Astrocyte (in vitro differentiated cells and primary cell): ENCODE results near the gene FAM98C. TPM values are rescaled to one million over a fixed set of nuclear protein-coding genes. Genes with fewer than 3 reads are reported as not detected.

Source experiments
- DNase-seq: peaks from one replicate; pipeline ENCODE4 v3.0.0-alpha.2; 2010; ENCODE audit warnings: low read depth
- FAIRE-seq: peaks from 2 replicates; lab custom pipeline; 2011; peaks lifted over from hg19 to GRCh38; lab: Jason Lieb, UNC
- H2AFZ ChIP-seq: 2 replicates; pipeline ENCODE4 v1.6.0; 2012; ENCODE audit warnings: low read depth, low read length, inconsistent platforms
- H3K27ac ChIP-seq: 2 replicates; pipeline ENCODE4 v1.5.1; 2011; ENCODE audit warnings: low read depth, low read length, inconsistent platforms
- H3K27me3 ChIP-seq: 2 replicates; pipeline ENCODE4 v1.6.0; 2011; ENCODE audit warnings: low read length, inconsistent platforms; ENCODE audit not compliant: insufficient read depth
- H3K36me3 ChIP-seq: 2 replicates; pipeline ENCODE4 v1.5.1; 2011; ENCODE audit warnings: low read length, inconsistent platforms; ENCODE audit not compliant: insufficient read depth
- H3K4me1 ChIP-seq: 2 replicates; pipeline ENCODE4 v1.5.1; 2011; ENCODE audit warnings: low read length, inconsistent platforms; ENCODE audit not compliant: insufficient read depth
- H3K4me2 ChIP-seq: 2 replicates; pipeline ENCODE4 v1.6.0; 2012; ENCODE audit warnings: low read length, inconsistent platforms
- H3K4me3 ChIP-seq: 2 replicates; pipeline ENCODE4 v1.5.1; 2011; ENCODE audit warnings: low read depth, mild to moderate bottlenecking, low read length, inconsistent platforms; ENCODE audit not compliant: insufficient read depth
- H3K79me2 ChIP-seq: 2 replicates; pipeline ENCODE4 v1.6.0; 2012; ENCODE audit warnings: mild to moderate bottlenecking, low read length, inconsistent platforms; ENCODE audit not compliant: insufficient read depth
- H3K9ac ChIP-seq: 2 replicates; pipeline ENCODE4 v1.6.0; 2012; ENCODE audit warnings: mild to moderate bottlenecking, low read length, inconsistent platforms
- H3K9me3 ChIP-seq: 2 replicates; pipeline ENCODE4 v1.5.1; 2012; ENCODE audit warnings: low read depth, mild to moderate bottlenecking, low read length, inconsistent platforms; ENCODE audit not compliant: insufficient read depth
- H4K20me1 ChIP-seq: 2 replicates; pipeline ENCODE4 v1.6.0; 2012; ENCODE audit warnings: low read length, inconsistent platforms; ENCODE audit not compliant: insufficient read depth
- H3K27ac Mint-ChIP-seq: one replicate; pipeline ENCODE4 v1.8.0; 2021; ENCODE audit warnings: mild to moderate bottlenecking, mixed read lengths; ENCODE audit not compliant: unreplicated experiment
- H3K27me3 Mint-ChIP-seq: one replicate; pipeline ENCODE4 v1.8.0; 2021; ENCODE audit warnings: low read depth, mixed read lengths; ENCODE audit not compliant: unreplicated experiment
- H3K36me3 Mint-ChIP-seq: one replicate; pipeline ENCODE4 v1.8.0; 2021; ENCODE audit warnings: low read depth, mixed read lengths; ENCODE audit not compliant: unreplicated experiment
- H3K4me1 Mint-ChIP-seq: one replicate; pipeline ENCODE4 v1.8.0; 2021; ENCODE audit warnings: low read depth, mixed read lengths; ENCODE audit not compliant: unreplicated experiment
- H3K4me3 Mint-ChIP-seq: one replicate; pipeline ENCODE4 v1.8.0; 2021; ENCODE audit warnings: mild to moderate bottlenecking, moderate library complexity, mixed read lengths; ENCODE audit not compliant: unreplicated experiment
- H3K9me3 Mint-ChIP-seq: one replicate; pipeline ENCODE4 v1.8.0; 2021; ENCODE audit warnings: mild to moderate bottlenecking, mixed read lengths; ENCODE audit not compliant: unreplicated experiment
- EZH2 ChIP-seq: IDR thresholded peaks from 2 replicates; pipeline ENCODE4 v1.6.1; 2012; ENCODE audit warnings: mild to moderate bottlenecking, low read length, inconsistent platforms; ENCODE audit not compliant: insufficient read depth
- total RNA-seq: library from RNA; stranded (reverse); gene quantifications from 2 replicates; pipeline ENCODE4 v1.2.1, GENCODE V29; 2021
- TF ChIP-seq, protein P1 (sequence below): IDR thresholded peaks from 2 replicates; pipeline ENCODE4 v1.5.1; 2011; ENCODE audit warnings: low read depth, mild to moderate bottlenecking, inconsistent platforms, low read length, moderate library complexity; ENCODE audit not compliant: insufficient read depth

FAM98C gene
- total RNA-seq, 1 donor from 2014 or later, result 15.0 TPM

- Histone ChIP-seq H2AFZ (no peak overlapping the region), H3K4me3 (no peak overlapping the region), H3K4me1 (peaks cover 11% of the 10 kb centered on the region), H4K20me1 (peaks cover 52% of the 10 kb centered on the region), H3K4me2 (no peak overlapping the region), H3K9ac (no peak overlapping the region), H3K27ac (no peak overlapping the region), H3K27me3 (no peaks in the 10 kb centered on the region), H3K79me2 (peaks cover 12% of the 10 kb centered on the region), H3K36me3 (peaks cover 15% of the 10 kb centered on the region), H3K9me3 (no peaks in the 10 kb centered on the region)
- H3K27me3 Mint-ChIP-seq, result no peaks in the 10 kb centered on the region
- H3K36me3 Mint-ChIP-seq, result peaks cover 12% of the 10 kb centered on the region
- peaks cover 6% of the 10 kb centered on the region for H3K4me1 Mint-ChIP-seq
- peaks cover 3% of the 10 kb centered on the region for H3K9me3 Mint-ChIP-seq
- no peak overlapping the region for H3K27ac Mint-ChIP-seq
- no peak for TF ChIP-seq EZH2
- TF ChIP-seq, protein P1, sequence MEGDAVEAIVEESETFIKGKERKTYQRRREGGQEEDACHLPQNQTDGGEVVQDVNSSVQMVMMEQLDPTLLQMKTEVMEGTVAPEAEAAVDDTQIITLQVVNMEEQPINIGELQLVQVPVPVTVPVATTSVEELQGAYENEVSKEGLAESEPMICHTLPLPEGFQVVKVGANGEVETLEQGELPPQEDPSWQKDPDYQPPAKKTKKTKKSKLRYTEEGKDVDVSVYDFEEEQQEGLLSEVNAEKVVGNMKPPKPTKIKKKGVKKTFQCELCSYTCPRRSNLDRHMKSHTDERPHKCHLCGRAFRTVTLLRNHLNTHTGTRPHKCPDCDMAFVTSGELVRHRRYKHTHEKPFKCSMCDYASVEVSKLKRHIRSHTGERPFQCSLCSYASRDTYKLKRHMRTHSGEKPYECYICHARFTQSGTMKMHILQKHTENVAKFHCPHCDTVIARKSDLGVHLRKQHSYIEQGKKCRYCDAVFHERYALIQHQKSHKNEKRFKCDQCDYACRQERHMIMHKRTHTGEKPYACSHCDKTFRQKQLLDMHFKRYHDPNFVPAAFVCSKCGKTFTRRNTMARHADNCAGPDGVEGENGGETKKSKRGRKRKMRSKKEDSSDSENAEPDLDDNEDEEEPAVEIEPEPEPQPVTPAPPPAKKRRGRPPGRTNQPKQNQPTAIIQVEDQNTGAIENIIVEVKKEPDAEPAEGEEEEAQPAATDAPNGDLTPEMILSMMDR, result no peak
- no peak overlapping the region for H3K4me3 Mint-ChIP-seq
- no peak for FAIRE-seq
- no peak for DNase-seq
These were observed 17.7 kb upstream of the FAM98C start for GRCh38 chr19:38385057-38385803.

DNA sequence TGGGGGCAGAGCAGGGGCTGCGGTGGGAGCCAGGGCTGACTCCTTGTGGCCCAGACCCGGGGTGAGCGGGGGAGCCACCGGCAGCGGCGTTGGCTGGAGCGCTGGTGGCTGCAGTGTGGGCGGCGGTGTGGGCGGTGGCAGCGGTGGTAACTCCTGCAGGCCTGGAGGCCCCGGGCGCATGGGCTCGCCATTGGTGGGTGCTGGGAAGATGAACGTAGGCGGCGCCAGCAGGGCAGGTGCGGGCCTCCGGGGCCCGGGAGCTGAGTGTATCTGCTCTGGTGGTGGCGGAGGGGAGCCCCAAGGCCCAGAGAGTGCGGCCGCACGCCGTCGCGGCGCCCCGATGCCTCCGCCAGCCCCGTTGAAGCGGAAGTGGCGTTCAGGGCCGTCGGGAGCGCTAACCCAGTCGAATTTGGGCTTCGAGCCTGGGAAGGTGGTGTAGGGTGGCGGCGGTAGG is 17.1 kb upstream of the FAM98C start:
- TF ChIP-seq EZH2, result no peak
- Histone ChIP-seq H3K4me2 (no peak overlapping the region), H3K79me2 (peaks cover 16% of the 10 kb centered on the region), H3K27ac (no peak overlapping the region), H2AFZ (no peak overlapping the region), H3K4me1 (peaks cover 14% of the 10 kb centered on the region), H3K4me3 (no peak overlapping the region), H3K9ac (no peak overlapping the region), H4K20me1 (peaks cover 46% of the 10 kb centered on the region), H3K36me3 (peaks cover 15% of the 10 kb centered on the region), H3K27me3 (no peaks in the 10 kb centered on the region), H3K9me3 (no peaks in the 10 kb centered on the region)
- H3K9me3 Mint-ChIP-seq, result peaks cover 3% of the 10 kb centered on the region
- no peak overlapping the region for H3K4me3 Mint-ChIP-seq
- peaks cover 8% of the 10 kb centered on the region for H3K4me1 Mint-ChIP-seq
- H3K36me3 Mint-ChIP-seq, result peaks cover 12% of the 10 kb centered on the region
- no peak for FAIRE-seq
- H3K27me3 Mint-ChIP-seq, result no peaks in the 10 kb centered on the region
- no peak for DNase-seq
- H3K27ac Mint-ChIP-seq, result no peak overlapping the region

GRCh38 chr19:38386300-38386970 is 16.5 kb upstream of the FAM98C start:
- peaks cover 3% of the 10 kb centered on the region for H3K9me3 Mint-ChIP-seq

More at GRCh38 chr19:38386300-38386970, 16.5 kb upstream of the FAM98C start:
- Histone ChIP-seq H3K4me1 (peaks cover 14% of the 10 kb centered on the region), H3K9ac (no peak overlapping the region), H3K4me2 (no peak overlapping the region), H4K20me1 (peaks cover 40% of the 10 kb centered on the region), H3K9me3 (no peaks in the 10 kb centered on the region), H3K36me3 (peaks cover 9% of the 10 kb centered on the region), H3K27me3 (no peaks in the 10 kb centered on the region), H3K4me3 (no peak overlapping the region), H3K79me2 (peaks cover 19% of the 10 kb centered on the region), H3K27ac (no peak overlapping the region), H2AFZ (no peak overlapping the region)
- no peak for FAIRE-seq
- Mint-ChIP-seq H3K36me3 (peaks cover 13% of the 10 kb centered on the region), H3K4me1 (peaks cover 9% of the 10 kb centered on the region), H3K27ac (no peak overlapping the region), H3K27me3 (no peaks in the 10 kb centered on the region), H3K4me3 (no peak overlapping the region)
- no peak for DNase-seq
- TF ChIP-seq EZH2, result no peak
- TF ChIP-seq, protein P1, result no peak
